NCI-H226 (cell line): ENCODE measurements around the gene PPM1K.

Experiments used
- DNase-seq: peaks from one replicate; pipeline ENCODE4 v3.0.0-alpha.2; 2015

Gene PPM1K

DNA sequence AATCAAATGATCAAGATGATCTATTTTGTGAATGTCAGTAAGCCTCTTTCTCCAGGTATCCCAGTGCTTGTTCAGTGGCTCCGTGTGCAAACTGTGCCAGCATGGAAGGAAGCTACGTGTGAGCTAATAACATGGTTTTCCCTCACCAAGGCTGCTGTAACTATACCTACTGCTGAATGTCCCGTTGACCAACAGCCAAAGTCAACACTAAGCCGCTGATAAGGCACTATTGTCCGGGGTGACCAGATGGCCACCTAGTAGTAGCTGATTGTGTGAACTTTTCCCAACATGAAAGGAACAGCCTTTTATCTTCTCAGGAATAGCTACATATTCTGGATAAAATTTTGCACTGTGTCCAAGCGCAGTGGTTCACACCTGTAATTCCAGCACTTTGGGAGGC, 68.0 kb downstream of the PPM1K start:
- DNase-seq = no peak

DNA sequence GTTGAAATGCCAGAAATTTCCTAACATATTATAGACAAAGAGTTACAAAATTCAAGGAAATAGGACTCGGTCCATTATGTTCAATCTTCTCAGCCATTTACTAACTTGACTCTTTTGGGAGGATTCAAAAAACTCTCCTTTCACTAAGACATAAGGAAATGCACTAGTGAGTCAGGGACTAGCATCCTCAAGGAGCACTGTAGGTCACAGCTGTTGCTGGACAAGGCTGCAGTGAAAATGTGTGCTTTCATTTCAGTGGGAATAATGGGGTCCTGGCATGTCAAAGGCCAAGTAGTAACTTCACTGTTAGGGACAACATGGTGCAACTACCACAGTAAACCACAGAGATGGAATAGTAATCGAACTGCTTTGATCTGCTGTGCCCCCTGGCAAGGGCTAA, 69.0 kb downstream of the PPM1K start:
- DNase-seq = no peak

DNA sequence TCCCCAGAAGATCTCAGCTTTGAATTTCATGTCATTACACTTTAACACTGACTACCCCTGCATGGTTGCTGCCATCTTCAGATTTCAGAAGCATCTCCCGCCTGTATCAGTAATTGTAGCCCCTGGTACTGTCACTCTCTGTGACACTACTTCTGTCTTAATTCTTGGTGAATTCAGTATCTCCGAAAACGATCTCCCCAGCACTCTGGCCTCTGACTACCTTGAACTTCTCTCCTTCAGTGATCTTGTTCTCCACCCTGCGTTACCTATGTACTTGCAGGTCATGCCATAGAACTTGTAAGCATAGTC, 72.2 kb downstream of the PPM1K start:
- no peak for DNase-seq

DNA sequence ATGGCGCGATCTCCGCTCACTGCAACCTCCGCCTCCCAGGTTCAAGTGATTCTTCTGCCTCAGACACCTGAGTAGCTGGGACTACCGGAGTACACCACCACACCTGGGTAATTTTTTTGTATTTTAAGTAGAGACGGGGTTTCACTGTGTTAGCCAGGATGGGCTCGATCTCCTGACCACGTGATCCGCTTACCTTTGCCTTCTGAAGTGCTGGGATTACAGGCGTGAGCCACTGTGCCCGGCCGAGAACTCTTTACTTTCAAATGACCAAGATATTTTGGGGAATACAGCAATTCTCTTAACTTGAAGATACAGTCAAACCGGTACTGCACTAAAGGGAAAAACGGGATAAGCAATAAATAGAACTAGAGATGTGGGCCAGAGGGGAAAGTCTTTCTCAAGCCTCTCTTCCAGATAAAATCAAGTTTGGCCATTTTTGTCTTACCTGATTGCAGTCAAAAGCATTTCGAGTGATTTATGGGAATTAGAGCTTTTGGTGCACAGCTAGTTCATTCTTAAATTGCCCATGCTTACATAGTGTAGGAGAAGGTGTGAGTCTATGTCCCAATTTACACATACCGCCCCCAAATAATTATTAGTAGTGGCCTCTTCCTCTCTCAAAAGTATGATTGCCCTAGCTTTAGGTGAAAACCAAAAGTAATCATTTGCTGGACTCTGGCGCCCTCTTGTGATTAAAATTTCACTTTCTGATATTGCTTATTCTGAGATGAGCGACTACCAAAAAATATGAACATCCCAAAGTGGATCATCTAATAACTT, 72.7 kb downstream of the PPM1K start:
- DNase-seq = no peak

DNA sequence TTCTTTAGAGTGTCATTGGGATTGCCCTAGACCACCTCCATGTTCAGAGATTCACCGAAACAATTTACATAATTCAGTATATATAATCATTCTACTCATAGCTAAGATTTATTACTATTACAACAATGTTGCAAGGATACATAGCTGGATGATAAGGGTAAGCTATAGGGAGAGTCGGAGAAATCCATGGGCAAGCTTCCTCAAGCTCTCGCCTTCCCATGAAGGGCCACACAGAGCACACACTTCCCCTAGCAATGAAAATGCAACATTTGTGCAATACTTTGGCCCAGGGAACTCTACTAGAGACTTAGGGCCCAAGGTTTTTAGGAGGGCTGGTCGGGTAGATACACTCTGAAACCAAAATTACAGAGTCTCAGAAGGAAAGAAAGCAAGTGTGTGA, 76.2 kb downstream of the PPM1K start:
- no peak for DNase-seq
